GM12891 (cell line): ENCODE measurements around the gene PIGQ.

Experiments used
- POLR2A ChIP-seq: IDR thresholded peaks from 2 replicates; pipeline ENCODE4 v1.6.1; 2011; ENCODE audit warnings: low read depth, low read length, control low read depth
- POLR2AphosphoS5 ChIP-seq: IDR thresholded peaks from 2 replicates; pipeline ENCODE4 v1.6.1; 2011; ENCODE audit warnings: low read depth, low read length, control low read depth
- SPI1 ChIP-seq: IDR thresholded peaks from 2 replicates; pipeline ENCODE4 v1.6.1; 2011; ENCODE audit warnings: low read depth, low read length, control low read depth
- TAF1 ChIP-seq: IDR thresholded peaks from 2 replicates; pipeline ENCODE4 v1.6.1; 2011; ENCODE audit warnings: low read depth, low read length, control low read depth

DNA sequence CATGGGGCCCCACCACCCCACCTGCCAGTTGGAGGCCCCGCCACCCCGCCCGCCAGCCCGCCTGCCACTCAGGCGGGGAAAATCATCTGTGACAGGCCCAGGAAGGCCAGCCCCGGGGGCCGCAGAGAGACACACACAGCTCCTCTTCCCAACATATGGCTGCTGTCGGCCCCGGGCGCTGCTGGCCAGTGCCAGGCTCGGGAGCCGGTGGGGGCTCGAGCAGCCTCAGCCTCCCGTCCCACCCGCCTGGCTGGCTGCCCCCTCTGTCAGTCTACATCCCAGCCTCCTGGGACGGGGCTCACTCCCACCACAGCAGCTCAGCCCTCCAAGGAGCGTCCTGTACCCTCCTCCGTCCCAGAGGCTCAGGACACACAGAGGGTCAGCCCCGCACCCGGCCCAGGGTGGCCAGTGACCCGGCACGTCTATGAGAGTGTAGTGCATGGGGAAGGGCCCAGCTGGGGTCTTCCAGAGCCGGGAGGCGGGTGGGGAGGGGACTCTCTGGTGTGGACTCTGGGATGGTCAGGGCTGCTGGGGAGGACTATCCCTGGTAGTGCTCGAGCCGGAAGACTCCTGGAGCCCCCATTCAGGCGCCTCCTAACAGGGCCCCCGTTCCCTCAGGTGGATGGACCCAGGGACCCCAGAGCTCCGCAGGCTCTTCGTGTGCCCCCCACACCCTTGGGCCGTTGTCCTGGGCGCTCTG, 13.1 kb upstream of the PIGQ start:
- no peak for TF ChIP-seq POLR2AphosphoS5
- TF ChIP-seq POLR2A, result no peak
- TF ChIP-seq SPI1, result no peak
- no peak for TF ChIP-seq TAF1
